ENCODE measurements around the gene PCDH7.

PCDH7 gene

DNA sequence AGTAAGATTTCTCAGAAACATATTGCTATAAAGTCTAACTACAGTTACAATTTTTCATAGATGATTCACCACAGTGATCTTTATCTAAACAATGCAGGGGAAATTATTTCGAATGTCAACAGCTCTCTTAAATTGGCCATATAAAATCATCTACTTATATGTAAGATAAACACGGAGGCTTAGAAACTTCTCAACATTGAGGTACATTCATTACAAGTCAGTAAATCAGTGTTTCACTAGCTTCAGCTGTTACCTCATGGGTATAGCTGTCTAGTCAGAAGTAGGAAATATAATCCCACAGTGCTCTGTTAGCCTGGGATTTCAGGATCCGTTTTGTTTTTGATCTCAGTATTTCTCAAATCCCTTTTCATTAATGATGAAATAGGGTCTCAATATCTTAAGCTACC lies 43.2 kb downstream of the PCDH7 start:
- H3K27ac ChIP-seq (ENCODE audit: low read depth, low read length), result no peak overlapping the region
- WGBS, result 83% methylated on average over 3 of the region's 3 CpGs
- no peak overlapping the region for H3K4me3 ChIP-seq (ENCODE audit: low read length)
- H3K27me3 ChIP-seq (ENCODE audit: insufficient read depth, low read length), result no peaks in the 10 kb centered on the region
- no peak overlapping the region for H3K9ac ChIP-seq (ENCODE audit: low read depth, low read length)
- H3K4me1 ChIP-seq (ENCODE audit: insufficient read depth, low read length), result peaks cover 9% of the 10 kb centered on the region; the same call in 1 of the 2 replicates
- no peaks in the 10 kb centered on the region for H3K9me3 ChIP-seq (ENCODE audit: insufficient read depth, low read depth, low read length)
- no peaks in the 10 kb centered on the region for H3K36me3 ChIP-seq (ENCODE audit: insufficient read depth, low read length)

DNA sequence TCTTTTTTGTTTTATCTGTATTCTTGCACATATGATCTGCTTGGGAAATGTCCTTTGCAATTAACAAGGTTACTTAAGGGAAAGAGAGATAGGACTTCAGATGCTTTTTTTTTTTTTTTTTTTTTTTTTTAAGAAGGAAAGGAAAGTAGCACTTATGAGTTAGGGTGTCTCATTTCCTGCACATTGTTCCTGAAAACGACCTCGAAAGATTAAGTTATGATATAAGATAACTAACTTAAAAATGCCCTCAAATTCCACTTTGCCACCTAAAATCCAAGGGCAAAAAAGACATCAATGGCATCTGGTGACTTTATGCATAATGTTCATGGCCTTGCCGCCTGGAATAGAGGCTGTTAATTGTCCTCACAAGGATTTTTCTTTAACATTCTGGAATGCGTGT lies 44.9 kb downstream of the PCDH7 start:
- Histone ChIP-seq H3K9me3 (ENCODE audit: insufficient read depth, low read depth, low read length) (no peaks in the 10 kb centered on the region), H3K27me3 (ENCODE audit: insufficient read depth, low read length) (no peaks in the 10 kb centered on the region), H3K9ac (ENCODE audit: low read depth, low read length) (no peak overlapping the region), H3K4me1 (ENCODE audit: insufficient read depth, low read length) (peaks cover 16% of the 10 kb centered on the region), H3K36me3 (ENCODE audit: insufficient read depth, low read length) (no peaks in the 10 kb centered on the region), H3K27ac (ENCODE audit: low read depth, low read length) (no peak overlapping the region), H3K4me3 (ENCODE audit: low read length) (no peak overlapping the region)
- 94% methylated on average over 2 of the region's 4 CpGs for WGBS

DNA sequence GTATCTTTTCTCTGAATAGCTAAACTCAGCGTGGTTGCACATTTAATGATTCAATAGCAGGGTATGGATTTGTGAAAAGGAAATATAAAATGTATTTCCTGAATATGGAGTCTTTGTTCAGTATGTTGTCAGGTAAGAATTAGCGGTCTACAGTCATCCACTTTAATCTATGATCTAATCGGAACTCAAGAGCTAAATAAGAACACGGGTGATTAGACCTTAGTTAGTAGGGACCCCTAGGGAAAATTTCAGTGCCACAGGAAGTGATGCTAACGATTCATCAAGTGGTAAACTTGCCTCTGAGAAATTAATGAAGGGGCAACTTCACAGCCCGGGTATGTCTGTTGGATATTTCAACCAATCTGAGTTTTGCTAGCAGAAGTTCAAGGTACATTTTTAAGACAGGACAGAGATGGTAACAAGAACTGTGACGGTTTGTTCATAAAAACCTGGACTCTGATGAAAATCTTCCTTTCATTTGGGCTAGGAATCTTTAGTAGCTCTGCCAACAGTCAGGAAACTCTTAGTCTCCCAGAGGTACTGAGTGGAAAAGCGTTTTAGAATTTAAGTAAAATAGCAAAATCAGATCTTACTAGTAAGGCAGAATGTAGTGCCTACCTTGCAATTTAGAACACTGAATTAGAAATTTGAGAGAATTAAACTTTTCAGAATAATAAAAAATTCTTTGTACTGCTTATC lies 47.1 kb downstream of the PCDH7 start:
- Histone ChIP-seq H3K27ac (ENCODE audit: low read depth, low read length) (no peak overlapping the region), H3K4me1 (ENCODE audit: insufficient read depth, low read length) (peaks cover 16% of the 10 kb centered on the region), H3K9me3 (ENCODE audit: insufficient read depth, low read depth, low read length) (no peaks in the 10 kb centered on the region), H3K36me3 (ENCODE audit: insufficient read depth, low read length) (no peaks in the 10 kb centered on the region), H3K9ac (ENCODE audit: low read depth, low read length) (no peak overlapping the region), H3K27me3 (ENCODE audit: insufficient read depth, low read length) (no peaks in the 10 kb centered on the region), H3K4me3 (ENCODE audit: low read length) (no peak overlapping the region)
- 91% methylated on average over 8 of the region's 8 CpGs for WGBS

DNA sequence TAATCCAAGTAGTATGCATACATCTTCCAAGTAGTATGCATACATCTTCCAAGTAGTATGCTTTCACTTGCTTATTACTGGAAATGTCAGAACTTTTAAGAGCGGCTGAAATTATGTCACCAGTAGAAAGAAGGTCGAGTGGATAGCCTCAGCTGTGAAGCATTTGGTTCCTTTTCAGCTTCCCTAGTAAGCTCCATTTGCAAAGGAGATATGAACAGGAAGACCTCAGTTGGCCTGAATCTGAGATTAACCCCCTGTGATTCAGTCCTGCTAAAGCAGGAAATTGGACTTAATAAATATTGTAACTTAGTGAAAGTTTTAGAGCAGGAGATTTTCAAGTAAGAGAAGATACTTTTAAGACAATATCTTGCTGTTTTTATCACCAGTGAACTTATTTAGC lies 48.1 kb downstream of the PCDH7 start:
- H3K9ac ChIP-seq (ENCODE audit: low read depth, low read length), result no peak overlapping the region
- H3K4me1 ChIP-seq (ENCODE audit: insufficient read depth, low read length), result peaks cover 16% of the 10 kb centered on the region
- H3K4me3 ChIP-seq (ENCODE audit: low read length), result no peak overlapping the region
- H3K27me3 ChIP-seq (ENCODE audit: insufficient read depth, low read length), result no peaks in the 10 kb centered on the region
- H3K27ac ChIP-seq (ENCODE audit: low read depth, low read length), result no peak overlapping the region
- H3K36me3 ChIP-seq (ENCODE audit: insufficient read depth, low read length), result no peaks in the 10 kb centered on the region
- H3K9me3 ChIP-seq (ENCODE audit: insufficient read depth, low read depth, low read length), result no peaks in the 10 kb centered on the region
- WGBS, result 61% methylated on average over 2 of the region's 2 CpGs

DNA sequence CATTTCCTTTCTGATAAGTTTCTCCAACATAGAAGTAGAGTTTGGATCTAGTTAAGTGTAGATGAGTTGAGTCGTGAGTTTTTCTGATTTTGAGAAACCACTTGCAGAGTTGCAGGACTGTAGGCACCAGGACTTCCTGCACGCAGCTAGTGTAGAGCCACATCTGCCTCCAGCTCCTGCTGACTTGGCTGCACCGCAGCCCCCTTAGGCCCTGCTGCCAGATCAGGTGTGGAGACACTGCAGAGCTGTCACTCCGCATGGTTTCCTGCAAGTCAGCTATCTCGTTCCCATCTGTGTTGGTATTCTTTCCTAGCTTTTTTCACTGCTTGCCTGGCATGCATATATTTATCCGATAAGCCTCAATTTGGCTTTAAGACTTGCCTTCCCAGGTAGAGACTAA lies 48.9 kb downstream of the PCDH7 start:
- Histone ChIP-seq H3K4me3 (ENCODE audit: low read length) (no peak overlapping the region), H3K27ac (ENCODE audit: low read depth, low read length) (no peak overlapping the region)
- 75% methylated on average over 6 of the region's 6 CpGs for WGBS

DNA sequence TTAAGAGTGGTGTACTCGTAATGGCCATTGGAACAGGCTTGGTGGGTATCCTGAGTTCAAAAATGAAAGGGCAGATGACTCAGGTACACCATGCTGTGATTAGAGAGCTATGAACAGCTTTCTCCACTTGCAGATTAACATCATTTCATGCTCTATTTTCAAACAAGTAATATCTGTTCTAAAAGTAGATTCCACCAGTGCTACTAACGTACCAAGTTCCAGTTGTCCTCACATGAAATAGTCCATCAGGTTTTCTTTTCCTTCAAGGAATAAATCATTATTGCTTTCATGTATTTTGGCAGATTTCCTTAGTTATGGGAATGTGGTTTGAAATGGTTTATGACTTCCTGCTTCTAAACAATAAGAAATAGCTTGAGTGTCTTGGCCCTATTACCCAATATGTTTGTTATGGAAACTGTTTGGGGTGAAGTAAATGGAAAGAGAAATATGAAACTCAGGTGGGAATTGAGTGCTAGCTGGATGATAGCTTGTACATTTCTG lies 49.9 kb downstream of the PCDH7 start:
- Histone ChIP-seq H3K4me1 (ENCODE audit: insufficient read depth, low read length) (peaks cover 16% of the 10 kb centered on the region), H3K27ac (ENCODE audit: low read depth, low read length) (no peak overlapping the region), H3K4me3 (ENCODE audit: low read length) (no peak overlapping the region), H3K36me3 (ENCODE audit: insufficient read depth, low read length) (no peaks in the 10 kb centered on the region), H3K9me3 (ENCODE audit: insufficient read depth, low read depth, low read length) (no peaks in the 10 kb centered on the region), H3K27me3 (ENCODE audit: insufficient read depth, low read length) (no peaks in the 10 kb centered on the region), H3K9ac (ENCODE audit: low read depth, low read length) (no peak overlapping the region)
- WGBS, result 90% methylated on average over 2 of the region's 2 CpGs

More for the DNA sequence above, 48.9 kb downstream of the PCDH7 start:
- Histone ChIP-seq H3K9me3 (ENCODE audit: insufficient read depth, low read depth, low read length) (no peaks in the 10 kb centered on the region), H3K4me1 (ENCODE audit: insufficient read depth, low read length) (peaks cover 16% of the 10 kb centered on the region), H3K27me3 (ENCODE audit: insufficient read depth, low read length) (no peaks in the 10 kb centered on the region), H3K36me3 (ENCODE audit: insufficient read depth, low read length) (no peaks in the 10 kb centered on the region), H3K9ac (ENCODE audit: low read depth, low read length) (no peak overlapping the region)

DNA sequence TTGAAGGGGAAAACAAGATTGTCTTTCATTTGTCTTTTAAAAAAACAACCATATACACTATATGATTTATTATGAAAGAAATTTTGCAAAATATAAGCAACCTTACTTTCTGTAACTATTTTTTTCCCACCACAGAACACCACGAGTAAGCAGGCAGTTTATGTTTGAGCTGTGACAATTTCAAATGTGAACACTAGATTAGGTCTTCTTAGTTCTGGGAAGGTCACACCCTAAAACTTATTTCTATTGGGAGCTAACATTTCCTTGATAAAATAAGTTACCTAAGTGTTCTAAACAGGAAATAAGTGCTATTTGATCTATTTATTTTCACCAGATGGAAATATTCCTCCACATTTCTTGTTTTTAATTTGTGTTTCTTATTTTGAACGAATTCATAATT lies 50.6 kb downstream of the PCDH7 start:
- Histone ChIP-seq H3K27ac (ENCODE audit: low read depth, low read length) (no peak overlapping the region), H3K27me3 (ENCODE audit: insufficient read depth, low read length) (no peaks in the 10 kb centered on the region), H3K36me3 (ENCODE audit: insufficient read depth, low read length) (no peaks in the 10 kb centered on the region), H3K4me1 (ENCODE audit: insufficient read depth, low read length) (peaks cover 16% of the 10 kb centered on the region), H3K9me3 (ENCODE audit: insufficient read depth, low read depth, low read length) (no peaks in the 10 kb centered on the region), H3K9ac (ENCODE audit: low read depth, low read length) (no peak overlapping the region), H3K4me3 (ENCODE audit: low read length) (no peak overlapping the region)
- no CpG with 5 or more reads among the region's 2 CpGs for whole genome bisulfite sequencing

DNA sequence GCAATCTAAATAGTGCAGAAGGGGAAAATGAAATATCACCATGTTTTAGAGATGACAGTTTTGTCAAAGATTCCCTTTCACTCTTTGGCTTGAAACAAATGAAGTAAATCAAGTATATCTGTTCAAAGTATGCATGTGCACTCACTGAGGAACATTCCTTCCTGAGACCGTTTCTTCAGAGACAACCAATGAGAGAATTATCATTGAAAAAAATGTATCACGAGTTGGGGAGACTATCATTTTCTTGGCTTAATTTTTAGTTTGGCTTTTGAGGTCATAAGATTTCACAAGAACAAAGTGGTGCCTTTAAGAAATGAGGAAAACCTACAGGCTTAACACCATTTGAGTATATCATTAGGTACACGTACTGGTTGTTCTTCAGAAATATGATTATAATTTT lies 56.3 kb downstream of the PCDH7 start:
- no peaks in the 10 kb centered on the region for H3K27me3 ChIP-seq (ENCODE audit: insufficient read depth, low read length)
- 98% methylated on average over 3 of the region's 3 CpGs for WGBS

DNA sequence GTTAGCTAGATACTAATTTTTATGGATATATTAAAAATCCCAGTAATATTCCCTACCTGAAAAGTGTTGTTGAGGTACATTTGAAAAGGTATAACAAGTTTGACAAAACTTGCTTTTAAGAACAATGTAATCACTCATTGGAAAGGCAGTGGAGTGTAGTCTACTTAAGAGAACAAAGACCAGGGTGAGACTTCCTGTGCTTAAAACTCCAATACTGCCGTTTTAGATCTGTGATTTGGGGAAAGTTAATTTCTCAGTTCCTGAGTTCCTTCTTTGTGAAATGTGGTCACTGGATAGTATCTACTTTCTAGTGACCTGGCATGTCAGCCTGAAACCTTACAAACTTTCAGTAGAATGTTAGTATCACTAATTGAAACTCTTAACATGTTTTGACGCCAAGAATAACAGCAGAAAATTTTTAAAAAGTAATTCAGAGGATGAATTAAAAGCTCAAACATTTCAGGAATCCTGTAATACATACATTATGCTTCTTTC lies 56.8 kb downstream of the PCDH7 start:
- Histone ChIP-seq H3K27me3 (ENCODE audit: insufficient read depth, low read length) (no peaks in the 10 kb centered on the region), H3K9ac (ENCODE audit: low read depth, low read length) (no peak overlapping the region), H3K9me3 (ENCODE audit: insufficient read depth, low read depth, low read length) (no peaks in the 10 kb centered on the region), H3K4me3 (ENCODE audit: low read length) (no peak overlapping the region), H3K27ac (ENCODE audit: low read depth, low read length) (peak overlapping the region; percentile 44; the same call in 1 of the 2 replicates), H3K36me3 (ENCODE audit: insufficient read depth, low read length) (no peaks in the 10 kb centered on the region), H3K4me1 (ENCODE audit: insufficient read depth, low read length) (peaks cover 7% of the 10 kb centered on the region)
- 76% methylated on average over 1 of the region's 2 CpGs for WGBS

More for the DNA sequence above, 56.3 kb downstream of the PCDH7 start:
- no peak overlapping the region for H3K27ac ChIP-seq (ENCODE audit: low read depth, low read length)
- no peaks in the 10 kb centered on the region for H3K9me3 ChIP-seq (ENCODE audit: insufficient read depth, low read depth, low read length)
- no peak overlapping the region for H3K4me3 ChIP-seq (ENCODE audit: low read length)
- H3K36me3 ChIP-seq (ENCODE audit: insufficient read depth, low read length), result no peaks in the 10 kb centered on the region
- peaks cover 7% of the 10 kb centered on the region for H3K4me1 ChIP-seq (ENCODE audit: insufficient read depth, low read length)
- H3K9ac ChIP-seq (ENCODE audit: low read depth, low read length), result no peak overlapping the region
